GM18508 (cell line): ENCODE results near the gene SLC12A5.

Experiments
- ATAC-seq: cut with Tn5 transposase; IDR thresholded peaks from one replicate; pipeline ENCODE4 v1.9.1; 2021; ENCODE audit warnings: moderate number of reproducible peaks; ENCODE audit not compliant: insufficient read depth, unreplicated experiment

Gene SLC12A5

DNA sequence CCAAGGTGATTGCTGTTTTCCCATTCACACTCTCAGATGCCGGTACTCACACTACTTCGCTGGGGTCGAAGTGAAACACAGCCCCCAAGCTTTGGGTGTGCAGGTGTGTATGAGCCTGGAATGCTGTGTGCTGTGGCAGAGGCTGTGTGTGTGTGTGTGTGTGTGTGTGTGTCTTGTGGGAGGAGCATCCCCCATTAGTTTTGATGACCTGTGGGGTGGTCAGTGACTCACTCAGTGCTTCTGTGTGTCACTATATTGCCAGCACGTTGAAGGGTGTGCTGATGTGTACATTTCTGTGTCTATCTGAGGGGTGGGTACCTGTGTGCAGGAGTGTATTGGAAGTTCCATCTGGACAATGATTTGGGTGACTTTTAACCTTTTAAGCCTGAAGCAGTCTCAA lies 5.0 kb upstream of the SLC12A5 start:
- no peak for ATAC-seq

DNA sequence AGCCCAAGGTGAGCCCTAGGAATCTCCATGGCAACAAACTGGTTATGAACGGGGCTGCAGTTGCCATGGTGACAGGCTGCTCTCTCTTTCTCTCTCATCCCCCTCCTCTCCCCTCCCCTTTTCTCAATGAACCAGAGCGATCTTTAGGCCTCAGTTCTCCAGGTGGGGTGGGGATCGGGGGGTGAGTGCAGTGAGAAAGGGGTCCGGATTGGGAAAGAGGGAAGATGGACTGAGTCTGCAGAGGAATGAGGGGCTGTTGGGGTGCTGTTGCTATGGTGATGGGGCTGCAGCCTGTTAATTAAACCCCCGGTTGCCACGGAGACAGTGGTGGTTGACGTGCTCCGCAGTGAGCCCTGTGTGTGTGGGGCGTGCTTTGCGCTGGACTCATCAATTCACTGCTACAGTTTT lies 3.6 kb upstream of the SLC12A5 start:
- ATAC-seq = no peak

DNA sequence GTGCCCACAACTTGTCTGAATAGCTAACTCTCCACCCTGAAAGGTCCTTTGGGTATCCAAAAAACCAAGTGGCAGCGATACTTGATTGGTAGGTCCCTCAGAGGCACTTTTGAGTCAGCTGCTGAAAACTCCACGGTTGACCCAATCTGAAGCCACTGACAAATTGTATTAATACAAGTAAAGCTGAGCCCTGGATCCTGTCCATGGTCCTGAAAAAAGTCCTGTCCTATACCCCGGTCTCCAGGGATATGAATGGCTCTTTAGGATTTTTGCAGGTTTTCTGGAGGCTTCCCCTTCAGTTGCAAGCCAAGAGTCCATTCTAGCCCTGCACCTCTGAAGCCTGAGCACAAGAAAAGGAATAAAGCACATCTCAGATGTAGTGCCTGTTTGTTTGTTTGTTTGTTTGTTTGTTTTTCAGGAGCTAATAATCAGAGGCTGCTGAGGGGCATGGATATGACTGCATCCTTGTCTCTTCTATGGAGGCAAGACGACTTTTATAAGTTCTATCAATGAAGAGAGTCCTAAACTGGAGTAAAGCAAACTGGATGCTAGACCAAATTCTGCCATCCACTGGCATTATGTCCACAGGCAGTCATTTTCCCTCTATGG lies 1.7 kb upstream of the SLC12A5 start:
- no peak for ATAC-seq

DNA sequence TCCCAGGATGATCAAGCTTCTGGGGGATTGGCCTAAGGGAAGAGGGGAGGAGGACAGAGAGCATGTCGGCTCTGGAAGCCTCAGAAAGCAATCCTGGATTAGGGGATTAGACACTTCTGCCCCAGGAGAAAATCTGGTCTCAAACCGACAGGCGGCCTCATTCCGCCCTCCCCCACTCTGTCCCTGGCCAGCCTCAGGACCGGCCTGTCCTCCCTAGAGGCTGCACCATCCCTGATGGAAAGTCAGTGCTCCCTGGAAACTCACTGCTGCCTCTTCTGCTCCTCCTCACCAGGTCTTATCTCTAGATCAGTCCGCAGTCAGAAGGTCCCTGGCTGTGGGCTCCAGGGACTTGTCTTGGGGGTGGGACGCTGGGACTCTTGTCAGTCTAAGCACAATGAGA lies 905 bp upstream of the SLC12A5 start:
- ATAC-seq = no peak

DNA sequence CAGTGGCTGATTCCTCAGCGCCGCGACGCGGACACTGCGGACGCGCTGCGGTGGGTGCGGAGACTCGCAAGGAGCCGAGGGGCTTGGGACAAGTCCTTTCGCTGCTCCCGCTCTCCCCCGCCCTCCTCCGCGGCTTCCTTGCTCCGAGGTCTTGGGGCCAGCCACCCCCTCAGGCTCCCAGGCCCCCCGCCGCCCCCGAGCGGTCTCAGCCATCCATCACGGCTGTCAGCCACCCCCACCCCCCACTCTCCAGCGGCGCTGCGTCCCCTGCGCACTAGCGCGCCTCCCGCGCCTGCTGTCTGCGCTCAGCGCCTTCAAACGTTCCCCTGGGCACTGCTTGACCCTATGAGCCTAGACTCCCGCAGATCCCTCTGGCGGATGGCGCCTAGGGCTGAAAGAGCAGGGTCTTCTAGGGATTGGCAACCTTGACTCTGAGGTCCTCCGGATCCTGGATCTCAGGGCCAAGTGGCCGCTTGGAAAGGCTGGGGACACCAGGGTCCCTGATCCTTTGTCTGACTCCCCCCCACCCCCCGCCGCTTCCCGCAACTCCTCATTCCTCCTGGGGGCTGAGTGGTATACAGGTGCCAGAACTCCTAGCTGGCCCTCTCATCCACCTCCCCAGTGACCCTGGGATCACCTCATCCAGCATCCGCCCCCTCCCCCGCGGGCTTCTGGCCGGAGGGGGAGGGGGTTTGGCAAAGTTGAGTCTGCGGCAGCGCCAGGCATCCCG lies 1.4 kb downstream of the SLC12A5 start:
- no peak for ATAC-seq

DNA sequence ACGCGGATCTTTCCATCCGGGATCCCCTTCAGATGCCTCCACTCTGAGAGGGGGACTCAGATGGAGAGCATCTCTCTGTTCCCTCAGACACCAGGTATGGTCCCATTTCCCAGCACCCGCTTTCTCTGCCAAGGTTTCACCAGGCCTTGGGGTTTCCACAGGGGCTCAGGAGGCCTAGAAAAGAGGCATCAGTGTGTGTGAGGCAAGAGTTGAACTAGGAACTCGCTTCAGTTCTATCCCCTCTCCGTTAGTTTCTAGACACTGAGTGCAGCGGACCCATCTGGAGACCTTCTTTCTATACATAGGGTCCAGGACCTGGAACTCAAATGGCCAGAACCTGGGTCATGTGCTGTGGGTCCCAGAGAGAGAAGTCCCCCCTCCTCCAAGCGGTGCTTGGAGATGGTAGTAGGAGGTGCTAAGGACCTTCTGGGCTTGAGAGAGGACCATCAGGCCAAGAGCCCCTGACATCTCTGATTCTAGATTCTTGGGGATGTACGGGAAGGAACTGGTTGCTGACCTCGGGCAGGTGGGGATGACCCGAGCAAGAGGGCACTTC lies 2.1 kb downstream of the SLC12A5 start:
- no peak for ATAC-seq

DNA sequence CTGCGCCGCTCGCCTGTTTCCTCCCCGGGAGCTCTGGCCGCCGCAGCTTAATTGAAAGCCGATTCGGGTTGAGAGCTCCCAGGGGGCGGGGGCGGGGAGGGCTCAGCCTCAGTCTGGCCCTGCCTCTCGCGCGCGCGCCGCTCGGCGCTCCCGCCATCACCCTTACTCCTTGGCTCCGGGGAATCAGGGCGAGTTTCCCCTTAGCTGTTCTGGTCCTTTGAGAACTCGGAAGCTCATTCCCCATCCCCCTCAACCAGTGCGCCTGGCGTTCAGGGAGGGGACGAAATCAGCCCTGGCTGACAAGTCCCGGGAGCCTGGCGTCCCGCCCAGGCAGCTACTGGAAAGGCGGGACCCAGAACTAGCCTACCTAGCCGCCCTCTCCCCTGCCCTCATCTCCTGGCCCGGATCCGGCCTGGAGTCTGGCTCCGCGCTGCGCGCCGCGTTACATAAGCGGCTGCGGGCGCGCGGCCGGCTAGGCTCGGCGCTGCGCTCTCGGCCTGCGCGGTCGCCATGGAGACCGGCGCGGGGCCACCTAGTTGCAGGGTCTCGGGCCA lies 2.8 kb downstream of the SLC12A5 start:
- ATAC-seq = no peak

DNA sequence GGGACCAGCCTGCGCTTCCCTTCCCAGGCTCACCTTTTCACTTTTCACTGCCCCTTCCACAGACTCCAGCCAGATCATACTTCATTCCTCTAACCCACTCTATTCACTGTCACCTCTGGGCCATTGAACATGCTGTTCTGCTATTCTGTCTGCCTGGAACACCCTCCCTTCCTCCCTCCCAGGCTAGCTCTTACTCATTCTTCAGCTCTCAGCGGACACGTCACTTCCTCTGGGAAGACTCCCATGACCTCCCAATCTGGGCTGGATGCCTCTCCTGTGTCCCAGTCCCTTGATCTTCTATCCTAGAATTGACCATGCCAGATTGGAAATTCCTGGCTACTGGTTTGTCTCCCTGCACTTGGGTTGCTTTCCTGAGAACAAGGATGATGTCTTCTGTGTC lies 5.0 kb downstream of the SLC12A5 start:
- no peak for ATAC-seq

DNA sequence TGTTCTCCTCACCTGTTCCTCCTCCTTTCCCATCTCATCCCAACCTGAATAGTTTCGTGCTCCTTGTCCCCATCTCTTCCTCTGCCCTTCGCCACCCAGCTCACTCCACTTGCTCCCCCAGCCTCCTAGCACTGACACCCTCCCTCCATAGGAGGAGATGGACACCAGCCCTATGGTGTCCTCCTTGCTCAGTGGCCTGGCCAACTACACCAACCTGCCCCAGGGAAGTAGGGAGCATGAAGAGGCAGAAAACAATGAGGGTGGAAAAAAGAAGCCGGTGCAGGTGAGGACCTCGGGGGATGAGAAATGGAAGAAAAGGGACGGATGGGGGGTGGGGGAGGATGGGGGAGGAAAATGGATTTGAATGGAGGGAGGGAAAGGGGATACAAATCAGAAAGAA lies 6.2 kb downstream of the SLC12A5 start:
- ATAC-seq = no peak

DNA sequence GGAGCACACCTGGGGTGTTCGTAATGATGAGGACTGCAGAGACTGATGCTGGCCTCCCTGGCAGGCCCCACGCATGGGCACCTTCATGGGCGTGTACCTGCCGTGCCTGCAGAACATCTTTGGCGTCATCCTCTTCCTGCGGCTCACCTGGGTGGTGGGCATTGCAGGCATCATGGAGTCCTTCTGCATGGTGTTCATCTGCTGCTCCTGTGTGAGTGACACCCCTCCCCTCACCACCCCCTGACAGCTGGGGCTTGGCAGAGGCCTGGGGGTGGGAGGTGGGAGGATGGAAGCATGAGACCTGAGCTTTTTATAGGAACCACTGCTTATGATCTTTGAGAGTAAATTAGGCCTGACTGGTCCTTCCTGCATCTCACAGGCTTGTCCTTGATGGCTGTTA lies 6.7 kb downstream of the SLC12A5 start:
- ATAC-seq = no peak

DNA sequence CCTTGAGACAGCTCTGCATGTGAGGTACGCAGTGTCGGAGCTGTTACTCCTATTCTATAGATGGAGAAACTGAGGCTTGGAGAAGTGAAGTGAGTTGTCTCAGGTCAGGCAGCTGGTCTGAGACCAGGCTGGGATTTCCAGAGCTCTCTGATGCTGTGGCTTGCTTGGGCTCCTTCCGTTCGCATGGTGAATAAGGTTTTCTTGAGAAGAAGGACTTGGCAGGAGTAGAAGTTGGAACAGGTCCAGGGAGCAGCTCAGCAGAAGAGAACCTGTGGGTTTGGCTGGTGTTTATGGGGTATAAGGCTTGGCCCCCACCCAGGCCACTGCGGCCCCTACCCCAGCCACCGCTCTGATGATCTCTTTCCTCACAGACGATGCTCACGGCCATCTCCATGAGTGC lies 7.4 kb downstream of the SLC12A5 start:
- no peak for ATAC-seq

DNA sequence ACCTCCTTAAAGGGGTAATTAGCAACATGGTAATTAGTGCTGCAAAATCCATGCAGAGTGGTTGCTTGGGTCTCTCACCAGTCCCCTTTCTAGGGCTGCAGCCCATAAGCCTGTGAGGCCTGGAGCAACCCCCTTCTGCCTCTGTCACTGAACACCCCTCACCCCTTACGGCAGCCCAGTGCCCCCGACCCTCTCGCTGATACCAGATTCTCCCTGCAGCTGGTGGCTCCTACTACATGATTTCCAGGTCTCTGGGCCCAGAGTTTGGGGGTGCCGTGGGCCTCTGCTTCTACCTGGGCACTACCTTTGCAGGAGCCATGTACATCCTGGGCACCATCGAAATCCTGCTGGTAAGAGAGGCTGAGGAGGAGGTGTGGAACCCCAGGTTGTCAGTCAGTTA lies 8.0 kb downstream of the SLC12A5 start:
- no peak for ATAC-seq

DNA sequence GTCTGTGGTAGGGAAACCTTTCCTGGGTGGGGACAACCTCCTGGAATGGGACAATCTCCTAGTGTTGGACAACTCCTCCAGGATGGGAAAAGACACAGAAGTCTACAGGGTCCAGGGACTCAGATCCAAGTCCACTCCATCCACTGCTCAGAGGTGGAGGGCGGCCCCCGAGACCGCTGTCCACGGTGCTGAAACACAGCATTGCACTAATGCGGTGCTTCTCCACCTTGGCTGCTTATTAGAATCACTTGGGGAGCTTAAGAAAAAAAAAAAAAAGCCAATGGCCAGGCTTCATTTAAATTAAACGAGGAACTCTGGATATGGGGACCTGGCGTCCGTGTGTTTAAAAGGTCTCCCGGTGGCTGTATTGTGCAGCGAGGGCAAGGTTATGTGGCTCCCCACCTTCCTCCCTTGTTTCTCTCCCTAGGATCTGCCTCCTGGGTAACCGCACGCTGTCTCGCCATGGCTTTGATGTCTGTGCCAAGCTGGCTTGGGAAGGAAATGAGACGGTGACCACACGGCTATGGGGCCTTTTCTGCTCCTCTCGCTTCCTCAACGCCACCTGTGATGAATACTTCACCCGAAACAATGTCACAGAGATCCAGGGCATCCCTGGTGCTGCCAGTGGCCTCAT lies 12.0 kb downstream of the SLC12A5 start:
- ATAC-seq = no peak

DNA sequence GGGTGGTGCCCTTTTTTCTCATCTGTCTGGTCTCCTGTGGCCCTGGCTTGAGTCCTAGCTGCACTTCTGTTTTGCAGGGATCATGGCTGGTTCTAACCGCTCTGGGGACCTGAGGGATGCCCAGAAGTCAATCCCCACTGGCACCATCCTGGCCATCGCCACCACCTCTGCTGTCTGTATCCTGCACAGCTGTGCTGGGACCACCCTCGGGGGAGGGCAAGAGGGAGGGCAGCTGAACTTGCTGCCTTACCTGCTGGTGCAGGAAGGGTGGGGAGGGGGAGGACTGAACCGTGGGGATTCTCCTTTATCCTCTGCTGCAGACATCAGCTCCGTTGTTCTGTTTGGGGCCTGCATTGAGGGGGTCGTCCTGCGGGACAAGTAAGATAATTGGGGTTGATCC lies 14.5 kb downstream of the SLC12A5 start:
- ATAC-seq = no peak

DNA sequence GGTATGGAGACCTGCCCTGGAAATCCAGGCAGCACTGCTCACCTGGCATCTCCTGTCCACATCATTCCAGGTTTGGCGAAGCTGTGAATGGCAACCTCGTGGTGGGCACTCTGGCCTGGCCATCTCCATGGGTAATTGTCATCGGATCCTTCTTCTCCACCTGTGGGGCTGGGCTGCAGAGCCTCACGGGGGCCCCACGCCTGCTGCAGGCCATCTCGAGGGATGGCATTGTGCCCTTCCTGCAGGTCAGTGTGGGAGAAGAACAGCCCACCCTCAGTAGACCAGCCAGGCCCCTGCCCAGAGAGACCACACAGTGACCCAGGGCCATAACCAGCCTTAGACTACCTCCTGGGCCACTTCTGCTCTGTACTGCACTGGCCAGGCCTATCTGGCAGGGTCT lies 15.9 kb downstream of the SLC12A5 start:
- no peak for ATAC-seq

DNA sequence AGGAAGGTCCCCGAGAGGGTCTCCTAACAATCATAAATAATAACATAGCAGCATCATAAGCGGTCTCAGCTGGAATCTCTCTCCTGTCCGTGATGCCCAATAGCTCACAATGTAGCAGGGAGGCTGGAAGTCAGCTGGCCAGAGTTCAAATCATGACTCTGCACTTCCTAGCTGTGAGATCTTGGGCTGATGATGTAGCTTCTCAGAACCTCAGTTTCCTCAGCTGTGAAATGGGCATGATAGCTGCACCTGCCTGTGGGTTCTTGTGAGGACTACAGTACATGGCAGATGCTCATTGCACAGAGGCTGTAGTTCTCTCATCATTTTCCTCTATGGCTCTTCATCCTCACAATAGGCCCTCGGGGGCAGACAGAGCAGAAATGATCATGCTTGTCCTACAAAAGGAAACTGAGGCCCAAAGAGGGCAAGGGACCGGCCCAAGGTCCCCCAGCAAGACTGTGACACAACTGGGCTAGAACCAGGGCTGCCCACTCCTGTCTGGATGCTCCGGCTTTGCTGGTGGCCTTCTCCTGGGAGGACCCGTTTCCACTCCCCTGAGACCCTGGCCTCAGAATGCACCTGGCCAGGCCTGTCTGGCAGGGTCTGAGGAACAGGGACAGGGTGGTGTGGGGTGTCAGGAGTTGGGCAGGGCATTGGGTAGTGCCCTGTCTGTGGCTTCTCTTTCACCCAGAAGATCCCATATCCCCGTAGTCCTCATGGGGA lies 17.7 kb downstream of the SLC12A5 start:
- ATAC-seq = no peak

DNA sequence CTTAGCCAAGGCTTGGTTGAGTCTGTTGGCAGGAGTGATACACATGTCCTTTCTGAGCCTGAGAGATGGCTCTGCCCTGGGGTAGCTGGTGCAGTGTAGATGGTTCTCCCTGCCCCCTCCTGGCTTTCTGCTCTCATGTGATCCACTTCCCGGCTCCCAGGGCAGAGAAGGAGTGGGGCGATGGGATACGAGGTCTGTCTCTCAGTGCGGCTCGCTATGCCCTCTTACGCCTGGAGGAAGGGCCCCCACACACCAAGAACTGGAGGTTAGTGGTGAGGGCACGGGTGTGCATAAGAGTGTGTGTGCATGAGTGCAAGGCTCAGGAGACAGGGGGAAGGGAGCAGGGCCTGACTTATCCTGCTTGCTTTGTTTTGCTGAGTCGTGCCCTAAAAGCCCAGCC lies 18.8 kb downstream of the SLC12A5 start:
- no peak for ATAC-seq

DNA sequence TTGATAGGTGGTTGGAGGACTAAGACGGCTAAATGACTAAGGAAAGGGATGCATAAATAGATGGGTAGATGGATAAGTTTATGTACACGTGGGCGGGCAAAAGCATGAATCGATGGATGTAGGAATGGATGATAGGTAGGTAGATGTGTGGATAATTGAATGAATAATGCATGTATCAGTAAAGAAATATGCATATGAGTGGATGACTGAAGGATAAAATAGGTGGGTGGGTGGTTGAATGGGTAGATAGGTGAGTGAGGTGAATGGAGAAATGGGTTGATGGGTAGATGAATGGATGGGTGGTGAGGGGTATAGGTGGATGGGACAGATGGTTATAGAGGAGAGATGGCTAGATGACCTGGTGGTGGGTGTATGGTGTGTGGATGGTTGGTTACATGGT lies 20.2 kb downstream of the SLC12A5 start:
- ATAC-seq = no peak

DNA sequence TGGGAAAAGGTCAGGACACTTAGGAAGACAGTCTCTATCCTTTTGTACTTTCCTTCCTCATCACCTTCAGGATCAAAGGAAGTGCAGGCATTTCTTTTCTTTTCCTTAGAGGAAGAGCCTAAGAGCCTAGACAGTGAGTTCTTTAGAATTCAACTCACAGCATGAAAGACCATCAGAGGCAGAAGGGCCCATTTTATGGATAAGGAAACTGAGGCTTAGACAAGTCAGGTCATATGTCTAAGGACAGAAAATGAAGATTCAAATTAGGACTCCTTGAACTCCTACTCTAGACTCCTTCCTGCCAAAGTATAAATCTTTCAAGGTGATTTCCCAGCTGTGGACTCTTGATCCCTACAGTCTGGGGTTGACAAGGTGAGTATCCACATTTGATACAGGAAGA lies 20.8 kb downstream of the SLC12A5 start:
- no peak for ATAC-seq

DNA sequence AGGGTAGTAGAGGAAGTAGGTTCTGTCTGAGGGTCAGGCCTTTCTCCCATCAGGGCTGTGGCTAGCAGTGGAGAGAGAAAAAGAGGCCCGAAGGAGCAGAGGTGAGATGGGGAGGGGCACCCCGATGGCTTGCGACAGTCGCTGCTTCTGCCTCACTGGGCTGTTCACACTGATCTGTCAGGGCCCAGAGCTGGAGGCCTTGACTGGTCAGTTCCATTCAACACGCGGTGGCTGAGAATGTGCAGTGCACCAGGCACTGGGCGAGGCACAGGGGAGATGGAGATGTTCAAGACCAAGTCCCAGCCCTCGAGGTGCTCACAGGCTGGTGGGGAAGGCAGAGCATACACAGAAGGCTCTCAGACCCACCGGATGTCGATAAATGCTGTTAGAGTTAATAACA lies 21.4 kb downstream of the SLC12A5 start:
- no peak for ATAC-seq

DNA sequence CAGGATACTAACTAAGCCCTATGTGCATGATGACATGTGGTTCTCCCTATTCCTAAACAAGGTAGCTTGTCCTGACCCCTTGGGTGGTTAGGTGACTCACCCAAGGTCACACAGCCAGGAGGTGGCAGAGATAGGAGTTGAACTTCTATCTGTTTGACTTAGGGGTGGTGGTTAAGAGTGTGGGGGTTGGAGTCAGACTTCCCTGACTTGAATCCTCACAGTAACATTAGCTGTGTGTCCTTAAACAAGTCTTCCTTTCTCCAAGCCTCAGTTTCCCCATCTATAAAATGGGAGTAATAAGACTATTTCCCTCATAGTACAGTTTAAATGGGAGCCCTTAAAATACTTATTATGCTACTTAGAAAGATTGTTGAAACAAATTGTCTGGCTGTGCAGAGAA lies 21.9 kb downstream of the SLC12A5 start:
- no peak for ATAC-seq
